PC-3 (cell line): ENCODE results near the gene ZNF490.

Experiments
- CTCF ChIP-seq: fragments of 300-600 bp; sonication (generic); conservative IDR thresholded peaks from 2 replicates; pipeline ENCODE4 v1.5.1; 2017; ENCODE audit warnings: antibody characterized with exemption, low read depth, mild to moderate bottlenecking, low read length
- EZH2 ChIP-seq: fragments of 300-600 bp; sonication (generic); IDR thresholded peaks from one replicate; pipeline ENCODE4 v1.6.1; 2017; ENCODE audit warnings: antibody characterized with exemption, mild to moderate bottlenecking, low read length; ENCODE audit not compliant: unreplicated experiment
- EZH2phosphoT487 ChIP-seq: fragments of 300-600 bp; sonication (generic); IDR thresholded peaks from 2 replicates; pipeline ENCODE4 v1.6.1; 2018; ENCODE audit warnings: mild to moderate bottlenecking, antibody characterized with exemption, low read length, borderline replicate concordance

GRCh38 chr19:12611361-12611699, 717 bp upstream of the ZNF490 start:
- TF ChIP-seq CTCF (no peak), EZH2 (no peak), EZH2phosphoT487 (no peak)
